GM12865 (cell line): ENCODE results near the gene MYCN.
"Not testable (repeated sequence)": the region's sequence is repeated elsewhere in the genome, so short reads cannot be mapped to it uniquely, and the experiment has no call there.

Experiments used
- DNase-seq: peaks from one replicate; pipeline ENCODE4 v3.0.0; 2010; ENCODE audit warnings: low read depth
- H3K4me3 ChIP-seq: 2 replicates; pipeline ENCODE4 v1.5.1; 2011; ENCODE audit warnings: mild to moderate bottlenecking, low read depth, low read length, control low read depth
- TF ChIP-seq, protein P1 (sequence below): IDR thresholded peaks from 2 replicates; pipeline ENCODE4 v1.5.1; 2011; ENCODE audit warnings: low read length, control low read depth, low read depth, inconsistent platforms; ENCODE audit not compliant: insufficient read depth; ENCODE audit errors: missing control alignments

MYCN gene

DNA sequence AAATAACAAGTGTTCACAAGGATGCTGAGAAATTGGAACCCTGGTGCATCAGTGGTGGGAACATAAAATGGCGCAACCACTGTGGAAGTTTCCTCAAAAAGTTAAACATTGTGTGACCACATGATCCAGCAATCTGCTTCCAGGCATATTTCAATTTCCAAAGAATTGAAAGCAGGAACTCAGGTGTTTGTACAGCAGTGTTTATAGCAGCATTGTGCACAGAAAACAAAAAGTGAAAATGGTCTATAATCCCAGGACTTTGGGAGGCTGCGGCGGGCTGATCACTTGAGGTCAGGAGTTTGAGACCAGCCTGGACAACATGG is 38.6 kb upstream of the MYCN start:
- DNase-seq: no peak
- no peak overlapping the region for H3K4me3 ChIP-seq
- TF ChIP-seq, protein P1, sequence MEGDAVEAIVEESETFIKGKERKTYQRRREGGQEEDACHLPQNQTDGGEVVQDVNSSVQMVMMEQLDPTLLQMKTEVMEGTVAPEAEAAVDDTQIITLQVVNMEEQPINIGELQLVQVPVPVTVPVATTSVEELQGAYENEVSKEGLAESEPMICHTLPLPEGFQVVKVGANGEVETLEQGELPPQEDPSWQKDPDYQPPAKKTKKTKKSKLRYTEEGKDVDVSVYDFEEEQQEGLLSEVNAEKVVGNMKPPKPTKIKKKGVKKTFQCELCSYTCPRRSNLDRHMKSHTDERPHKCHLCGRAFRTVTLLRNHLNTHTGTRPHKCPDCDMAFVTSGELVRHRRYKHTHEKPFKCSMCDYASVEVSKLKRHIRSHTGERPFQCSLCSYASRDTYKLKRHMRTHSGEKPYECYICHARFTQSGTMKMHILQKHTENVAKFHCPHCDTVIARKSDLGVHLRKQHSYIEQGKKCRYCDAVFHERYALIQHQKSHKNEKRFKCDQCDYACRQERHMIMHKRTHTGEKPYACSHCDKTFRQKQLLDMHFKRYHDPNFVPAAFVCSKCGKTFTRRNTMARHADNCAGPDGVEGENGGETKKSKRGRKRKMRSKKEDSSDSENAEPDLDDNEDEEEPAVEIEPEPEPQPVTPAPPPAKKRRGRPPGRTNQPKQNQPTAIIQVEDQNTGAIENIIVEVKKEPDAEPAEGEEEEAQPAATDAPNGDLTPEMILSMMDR: no peak

- DNase-seq, H3K4me3 ChIP-seq: not testable (repeated sequence)
Measured at GRCh38 chr2:15903910-15904309, 36.4 kb upstream of the MYCN start.

GRCh38 chr2:15905267-15905645 is 35.1 kb upstream of the MYCN start:
- DNase-seq: no peak
- TF ChIP-seq, protein P1: no peak
- H3K4me3 ChIP-seq: no peak overlapping the region

DNA sequence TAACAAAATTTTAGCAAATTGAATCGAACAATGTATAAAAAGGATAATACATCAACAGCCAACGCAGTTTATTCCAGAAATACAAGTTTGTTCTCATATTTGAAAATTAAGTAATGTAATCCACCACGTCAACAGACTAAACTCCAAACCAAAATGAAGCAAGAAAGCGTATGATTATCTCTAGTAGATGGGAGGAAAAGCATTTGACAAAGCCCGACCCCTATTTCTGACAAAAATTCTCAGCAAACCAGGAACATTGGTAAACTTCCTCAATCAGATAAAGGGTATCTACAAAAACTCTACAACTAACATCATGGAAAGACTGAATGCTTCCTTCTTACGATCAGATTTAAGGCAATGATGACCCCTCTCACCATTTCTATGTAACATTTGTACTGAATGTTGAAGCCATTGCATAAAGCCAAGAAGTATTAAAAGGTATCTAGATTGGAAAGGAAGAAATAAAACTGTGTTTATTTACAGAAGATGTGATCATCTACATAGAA is 34.3 kb upstream of the MYCN start:
- DNase-seq: no peak
- H3K4me3 ChIP-seq: no peak overlapping the region
- TF ChIP-seq, protein P1: no peak

DNA sequence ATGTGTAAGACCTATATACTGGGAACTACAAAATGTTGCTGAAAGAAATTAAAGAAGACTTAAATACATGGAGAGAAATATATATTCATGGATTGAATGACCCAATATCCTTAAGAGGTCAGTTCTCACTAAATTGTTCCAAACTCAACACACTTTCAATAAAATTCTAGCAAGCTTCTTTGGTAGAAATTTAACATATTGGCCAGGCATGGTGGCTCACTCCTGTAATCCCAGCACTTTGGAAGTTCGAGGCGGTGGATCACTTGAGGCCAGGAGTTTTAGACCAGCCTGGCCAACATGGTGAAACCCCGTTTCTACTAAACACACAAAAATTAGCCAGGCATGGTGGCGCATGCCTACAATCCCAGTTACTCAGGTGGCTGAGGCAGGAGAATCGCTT is 33.6 kb upstream of the MYCN start:
- no peak overlapping the region for H3K4me3 ChIP-seq
- no peak for DNase-seq
- TF ChIP-seq, protein P1: no peak

GRCh38 chr2:15907461-15908324 is 32.7 kb upstream of the MYCN start:
- H3K4me3 ChIP-seq: no peak overlapping the region
- DNase-seq: no peak
- TF ChIP-seq, protein P1: no peak

DNA sequence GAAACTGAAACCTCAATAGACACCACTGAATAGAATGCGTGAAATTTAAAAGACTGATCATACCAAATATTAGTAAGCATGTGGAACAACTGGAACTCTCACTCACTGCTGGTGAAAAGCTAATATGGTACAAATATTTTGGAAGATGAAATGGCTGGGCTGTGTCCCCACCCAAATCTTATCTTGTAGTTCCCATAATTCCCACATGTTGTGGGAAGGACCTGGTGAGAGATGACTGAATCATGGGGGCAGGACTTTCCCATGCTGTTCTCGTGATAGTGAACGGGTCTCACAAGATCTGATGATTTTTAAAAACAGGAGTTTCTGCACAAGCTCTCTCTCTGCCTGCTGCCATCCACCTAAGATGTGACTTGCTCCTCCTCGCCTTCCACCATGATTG is 32.0 kb upstream of the MYCN start:
- no peak for DNase-seq
- no peak overlapping the region for H3K4me3 ChIP-seq
- TF ChIP-seq, protein P1: no peak
